ENCODE results near the gene GLCCI1.

The GLCCI1 gene

GRCh38 chr7:7989133-7989532 lies 20.5 kb downstream of the GLCCI1 start:
- Histone ChIP-seq H3K4me3 (replicated peaks; ENCODE audit: insufficient read depth, low read length) (no peak overlapping the region), H3K27ac (replicated peaks) (no peak overlapping the region)

GRCh38 chr7:7989616-7990440 lies 21.2 kb downstream of the GLCCI1 start:
- no peak for TF ChIP-seq REST (IDR thresholded peaks at IDR 0.05; ENCODE audit: insufficient replicate concordance, low read depth)
- H3K4me3 ChIP-seq (replicated peaks; ENCODE audit: insufficient read depth, low read length), result no peak overlapping the region
- no peak for DNase-seq (ENCODE audit: low read depth in 1 of 2, low spot score in 1 of 2)
- no peaks in the 10 kb centered on the region for H3K27me3 ChIP-seq (ENCODE audit: insufficient read depth, poor library complexity, severe bottlenecking)
- no peak overlapping the region for H3K27ac ChIP-seq (replicated peaks)

More at GRCh38 chr7:7989133-7989532, 20.5 kb downstream of the GLCCI1 start:
- TF ChIP-seq SPI1 (IDR thresholded peaks at IDR 0.05; ENCODE audit: borderline replicate concordance, low read depth), result no peak
- TF ChIP-seq GABPA (IDR thresholded peaks at IDR 0.05; ENCODE audit: low read depth), result no peak
- TF ChIP-seq CTCF (IDR thresholded peaks at IDR 0.05; ENCODE audit: insufficient read depth, low read length), result no peak
- TF ChIP-seq REST (IDR thresholded peaks at IDR 0.05; ENCODE audit: insufficient replicate concordance, low read depth), result no peak
- TF ChIP-seq POLR2AphosphoS5 (IDR thresholded peaks at IDR 0.05; ENCODE audit: low read depth), result no peak
- H3K27me3 ChIP-seq (ENCODE audit: insufficient read depth, poor library complexity, severe bottlenecking), result no peaks in the 10 kb centered on the region
- no peak for DNase-seq (ENCODE audit: low read depth in 1 of 2, low spot score in 1 of 2)

- no peak overlapping the region for H3K4me3 ChIP-seq (replicated peaks; ENCODE audit: insufficient read depth, low read length)
- no peak for DNase-seq (ENCODE audit: low read depth in 1 of 2, low spot score in 1 of 2)
- no peaks in the 10 kb centered on the region for H3K27me3 ChIP-seq (ENCODE audit: insufficient read depth, poor library complexity, severe bottlenecking)
These were observed 21.8 kb downstream of the GLCCI1 start for GRCh38 chr7:7990441-7990761.

More at GRCh38 chr7:7990441-7990761, 21.8 kb downstream of the GLCCI1 start:
- no peak for TF ChIP-seq CTCF (IDR thresholded peaks at IDR 0.05; ENCODE audit: insufficient read depth, low read length)
- TF ChIP-seq SPI1 (IDR thresholded peaks at IDR 0.05; ENCODE audit: borderline replicate concordance, low read depth), result no peak
- TF ChIP-seq REST (IDR thresholded peaks at IDR 0.05; ENCODE audit: insufficient replicate concordance, low read depth), result no peak
- TF ChIP-seq GABPA (IDR thresholded peaks at IDR 0.05; ENCODE audit: low read depth), result no peak
- TF ChIP-seq POLR2AphosphoS5 (IDR thresholded peaks at IDR 0.05; ENCODE audit: low read depth), result no peak
- no peak overlapping the region for H3K27ac ChIP-seq (replicated peaks)
